Sigmoid colon (tissue), 7 donors: ENCODE results near the gene RINL. TPM values are rescaled to one million over a fixed set of nuclear protein-coding genes. Genes with fewer than 3 reads are reported as not detected.
A peak's percentile ranks its signal among the peaks of the same experiment; 100 is the strongest.

Experiments used
- DNase-seq: peaks from one replicate; pipeline ENCODE4 v3.0.0-alpha.2; 2019
- H3K27ac ChIP-seq, 4 donors: fragments of 200-600 bp; sonication (generic); one replicate each; pipeline ENCODE4 v1.5.1; 2016 to 2019; ENCODE audit warnings: mild to moderate bottlenecking in 1 of 4
- H3K27me3 ChIP-seq, 3 donors: fragments of 200-600 bp; sonication (generic); one replicate each; pipeline ENCODE4 v1.5.1; 2019; ENCODE audit warnings: mild to moderate bottlenecking in 1 of 3
- H3K36me3 ChIP-seq, 4 donors: fragments of 200-600 bp; sonication (generic); one replicate each; pipeline ENCODE4 v1.5.1; 2016 to 2019
- H3K4me1 ChIP-seq, 4 donors: fragments of 200-600 bp; sonication (generic); one replicate each; pipeline ENCODE4 v1.5.1; 2017 to 2019
- H3K4me3 ChIP-seq, 4 donors: fragments of 200-600 bp; sonication (generic); one replicate each; pipeline ENCODE4 v1.5.1; 2017 to 2019; ENCODE audit warnings: mild to moderate bottlenecking in 2 of 4, moderate library complexity in 1 of 4
- H3K9me3 ChIP-seq, 4 donors: fragments of 200-600 bp in 3 of 4; sonication (generic) in 3 of 4; one replicate each; pipeline versions ENCODE4 v1.5.1 to v1.6.1; 2013 to 2019
- CTCF ChIP-seq, 4 experiments: fragments of 450-650 bp in 3 of 4; fragments of 200-600 bp in 1 of 4; IDR thresholded peaks; one replicate each; pipeline ENCODE4 v1.5.1; 2016 to 2019; ENCODE audit warnings: antibody characterized with exemption in 4 of 4, mild to moderate bottlenecking in 3 of 4, moderate library complexity in 2 of 4
- EP300 ChIP-seq, 4 donors: sonication (generic); formaldehyde crosslinking; IDR thresholded peaks; one replicate each; pipeline ENCODE4 v1.6.1; 2017; ENCODE audit warnings: antibody characterized with exemption in 4 of 4
- POLR2A ChIP-seq, 2 donors: fragments of 450-650 bp; IDR thresholded peaks; one replicate each; pipeline ENCODE4 v1.6.1; 2016; ENCODE audit warnings: antibody characterized with exemption in 2 of 2, mild to moderate bottlenecking in 2 of 2, moderate library complexity in 2 of 2
- POLR2AphosphoS5 ChIP-seq, 4 donors: sonication (generic); formaldehyde crosslinking; IDR thresholded peaks; one replicate each; pipeline ENCODE4 v1.6.1; 2017; ENCODE audit warnings: antibody characterized with exemption in 4 of 4
- WGBS, 2 donors: extraction: QIAGEN DNeasy Blood & Tissue Kit; methylation state at CpG; one replicate each; pipeline ENCODE4 v1.1.7; 2013; 5-methylcytosine and 5-hydroxymethylcytosine counted together
- intact Hi-C: fragments of 100-400 bp; cut with DNase I; formaldehyde crosslinking; loops from one replicate; pipeline ENCODE4 v1.15.1; 2023
- polyA plus RNA-seq, 3 donors: library from polyadenylated mRNA; stranded (reverse); fragments of 200-250 nt; gene quantifications; one replicate each; pipeline ENCODE4 v1.2.3, GENCODE V29; 2013
- total RNA-seq, 4 donors: library from RNA; depleted of rRNA; stranded (reverse); fragments of >200 nt; gene quantifications; one replicate each; pipeline ENCODE4 v1.1.0, GENCODE V29; 2016
- donor health status: healthy with polysubstance abuse.
- donor health status: Bipolar disorder and iron deficiency.
- donor health status: healthy.

RINL gene
- total and polyA plus RNA-seq, 7 donors = 3.5 to 17.6 (median 4.8) TPM

GRCh38 chr19:38839816-38840582 is 38.1 kb downstream of the RINL start:
- H3K4me1 ChIP-seq = peaks cover 0 to 26% (median 15%) of the 10 kb centered on the region in 4 donors
- no peaks in the 10 kb centered on the region for H3K27me3 ChIP-seq
- no peak overlapping the region for H3K4me3 ChIP-seq
- no peak for DNase-seq
- peaks cover 75 to 98% (median 87%) of the 10 kb centered on the region in 4 donors for H3K36me3 ChIP-seq
- H3K27ac ChIP-seq = peak overlapping the region in 3 of 4 donors; percentile 6 to 35 (median 14)
- WGBS, 2 donors = 83 to 87% methylated on average over 28 of the region's 28 CpGs
- H3K9me3 ChIP-seq = no peaks in the 10 kb centered on the region
- TF ChIP-seq CTCF (IDR thresholded peaks at IDR 0.05) = no peak
- TF ChIP-seq POLR2AphosphoS5 (IDR thresholded peaks at IDR 0.05) = no peak
- TF ChIP-seq POLR2A (IDR thresholded peaks at IDR 0.05) = no peak
- intact Hi-C loops = loop anchor here (10.0 kb wide), 1 partner anchor 195 kb away; the partner anchor contains the start of gene ACTN4

- Histone ChIP-seq H3K9me3 (no peaks in the 10 kb centered on the region), H3K36me3 (peaks cover 68 to 90% (median 79%) of the 10 kb centered on the region in 4 donors), H3K4me3 (no peak overlapping the region), H3K4me1 (peaks cover 0 to 25% (median 16%) of the 10 kb centered on the region in 4 donors), H3K27ac (peak overlapping the region in 3 of 4 donors; percentile 6 to 35 (median 8)), H3K27me3 (no peaks in the 10 kb centered on the region)
- TF ChIP-seq CTCF (IDR thresholded peaks at IDR 0.05) = no peak
- no peak for TF ChIP-seq POLR2A (IDR thresholded peaks at IDR 0.05)
- no peak for TF ChIP-seq EP300 (IDR thresholded peaks at IDR 0.05)
- no peak for TF ChIP-seq POLR2AphosphoS5 (IDR thresholded peaks at IDR 0.05)
- intact Hi-C loops = loop anchor here (10.0 kb wide), 1 partner anchor 194 kb away; the partner anchor contains the start of gene ACTN4
- DNase-seq = no peak
- 89% methylated on average over 12 of the region's 12 CpGs for WGBS, 2 donors
Observed at GRCh38 chr19:38838986-38839761, 38.9 kb downstream of the RINL start.

- Histone ChIP-seq H3K27ac (peak overlapping the region in 3 of 4 donors; percentile 6 to 35 (median 8)), H3K36me3 (peaks cover 60 to 82% (median 71%) of the 10 kb centered on the region in 4 donors), H3K9me3 (no peaks in the 10 kb centered on the region), H3K27me3 (no peaks in the 10 kb centered on the region), H3K4me3 (no peak overlapping the region), H3K4me1 (peaks cover 0 to 22% (median 14%) of the 10 kb centered on the region in 4 donors)
- intact Hi-C loops = loop anchor here (10.0 kb wide), 1 partner anchor 194 kb away; the partner anchor contains the start of gene ACTN4
- DNase-seq = no peak
- WGBS, 2 donors = 82 to 83% methylated on average over 19 of the region's 19 CpGs
- TF ChIP-seq POLR2AphosphoS5 (IDR thresholded peaks at IDR 0.05) = peak in 1 of 4 donors; percentile 3
- no peak for TF ChIP-seq CTCF (IDR thresholded peaks at IDR 0.05)
Observed at GRCh38 chr19:38838208-38838985, 39.7 kb downstream of the RINL start.

GRCh38 chr19:38837656-38838121 is 40.4 kb downstream of the RINL start:
- H3K9me3 ChIP-seq = no peaks in the 10 kb centered on the region
- 86 to 89% methylated on average over 7 of the region's 7 CpGs for WGBS, 2 donors
- H3K27me3 ChIP-seq = no peaks in the 10 kb centered on the region
- peaks cover 0 to 22% (median 15%) of the 10 kb centered on the region in 4 donors for H3K4me1 ChIP-seq
- no peak overlapping the region for H3K27ac ChIP-seq
- intact Hi-C loops = loop anchor here (10.0 kb wide), 1 partner anchor 193 kb away; the partner anchor contains the start of gene ACTN4
- no peak overlapping the region for H3K4me3 ChIP-seq
- no peak for TF ChIP-seq POLR2A (IDR thresholded peaks at IDR 0.05)
- TF ChIP-seq POLR2AphosphoS5 (IDR thresholded peaks at IDR 0.05) = no peak
- TF ChIP-seq EP300 (IDR thresholded peaks at IDR 0.05) = no peak
- no peak for TF ChIP-seq CTCF (IDR thresholded peaks at IDR 0.05)
- peaks cover 53 to 75% (median 64%) of the 10 kb centered on the region in 4 donors for H3K36me3 ChIP-seq
- no peak for DNase-seq
